M059J (cell line): ENCODE measurements around the gene SPATA17. TPM values are rescaled to one million over a fixed set of nuclear protein-coding genes. Genes with fewer than 3 reads are reported as not detected.
"Not testable (repeated sequence)": the region's sequence is repeated elsewhere in the genome, so short reads cannot be mapped to it uniquely, and the experiment has no call there.

Experiments used
- DNase-seq: peaks from one replicate; pipeline ENCODE4 v3.0.0-alpha.2; 2012; ENCODE audit warnings: low read depth
- total RNA-seq: library from RNA; depleted of rRNA; stranded (reverse); fragments of >200 nt; shearing (Covaris generic); gene quantifications from 2 replicates; pipeline ENCODE4 v1.2.3, GENCODE V29; 2014; rRNA removed

The SPATA17 gene
- total RNA-seq: 0.22 and 0.37 TPM in 2 replicates

GRCh38 chr1:217630711-217631591, at the start of gene SPATA17, which contains the start of gene GPATCH2:
Gene SPATA17 (plus strand): TSS chr1:217631344. CDS start chr1:217631379, 35 bp downstream.
Gene GPATCH2 (minus strand): TSS chr1:217631090. CDS start chr1:217630971, 119 bp downstream.
- DNase-seq: peak; percentile 87

GRCh38 chr1:217584286-217584811, 46.8 kb upstream of the SPATA17 start:
- DNase-seq: not testable (repeated sequence)

GRCh38 chr1:217585577-217585976, 45.6 kb upstream of the SPATA17 start:
- DNase-seq: no peak

GRCh38 chr1:217586586-217586985, 44.6 kb upstream of the SPATA17 start:
- peak; percentile 48 for DNase-seq

GRCh38 chr1:217590598-217590997, 40.5 kb upstream of the SPATA17 start:
- DNase-seq: no peak

- DNase-seq: no peak
Observed at GRCh38 chr1:217599154-217599553, 32.0 kb upstream of the SPATA17 start.

- no peak for DNase-seq
Observed at GRCh38 chr1:217602380-217602779, 28.8 kb upstream of the SPATA17 start.

- no peak for DNase-seq
Observed at GRCh38 chr1:217605390-217605789, 25.8 kb upstream of the SPATA17 start.

- DNase-seq: no peak
Observed at GRCh38 chr1:217614200-217614712, 16.9 kb upstream of the SPATA17 start.

- DNase-seq: no peak
Observed at GRCh38 chr1:217617126-217617525, 14.0 kb upstream of the SPATA17 start.

GRCh38 chr1:217620814-217621213, 10.3 kb upstream of the SPATA17 start:
- DNase-seq: no peak

GRCh38 chr1:217622042-217622441, 9.1 kb upstream of the SPATA17 start:
- no peak for DNase-seq

GRCh38 chr1:217626321-217626720, 4.8 kb upstream of the SPATA17 start:
- peak; percentile 7 for DNase-seq

GRCh38 chr1:217627431-217627830, 3.7 kb upstream of the SPATA17 start:
- DNase-seq: no peak

GRCh38 chr1:217642455-217642854, 11.3 kb downstream of the SPATA17 start:
- no peak for DNase-seq

- peak; percentile 28 for DNase-seq
Observed at GRCh38 chr1:217647791-217648190, 16.6 kb downstream of the SPATA17 start.

- no peak for DNase-seq
Observed at GRCh38 chr1:217650674-217651073, 19.5 kb downstream of the SPATA17 start.

- DNase-seq: peak; percentile 84
Observed at GRCh38 chr1:217660353-217661062, 29.4 kb downstream of the SPATA17 start.

- DNase-seq: no peak
Observed at GRCh38 chr1:217661407-217661806, 30.3 kb downstream of the SPATA17 start.

- DNase-seq: no peak
Observed at GRCh38 chr1:217668351-217668940, 37.3 kb downstream of the SPATA17 start.

GRCh38 chr1:217673387-217673786, 42.2 kb downstream of the SPATA17 start:
- DNase-seq: no peak
